GM10266 (cell line): Measurements from ENCODE around the gene IGSF22.

ENCODE experiments used
- DNase-seq: peaks from one replicate; pipeline ENCODE4 v3.0.0; 2012; ENCODE audit errors: extremely low spot score
- TF ChIP-seq, protein P1 (sequence below): IDR thresholded peaks from 2 replicates; pipeline ENCODE4 v1.5.1; 2012; ENCODE audit warnings: mild to moderate bottlenecking, low read depth; ENCODE audit not compliant: control insufficient read depth, insufficient read depth; ENCODE audit errors: missing control alignments

The IGSF22 gene

DNA sequence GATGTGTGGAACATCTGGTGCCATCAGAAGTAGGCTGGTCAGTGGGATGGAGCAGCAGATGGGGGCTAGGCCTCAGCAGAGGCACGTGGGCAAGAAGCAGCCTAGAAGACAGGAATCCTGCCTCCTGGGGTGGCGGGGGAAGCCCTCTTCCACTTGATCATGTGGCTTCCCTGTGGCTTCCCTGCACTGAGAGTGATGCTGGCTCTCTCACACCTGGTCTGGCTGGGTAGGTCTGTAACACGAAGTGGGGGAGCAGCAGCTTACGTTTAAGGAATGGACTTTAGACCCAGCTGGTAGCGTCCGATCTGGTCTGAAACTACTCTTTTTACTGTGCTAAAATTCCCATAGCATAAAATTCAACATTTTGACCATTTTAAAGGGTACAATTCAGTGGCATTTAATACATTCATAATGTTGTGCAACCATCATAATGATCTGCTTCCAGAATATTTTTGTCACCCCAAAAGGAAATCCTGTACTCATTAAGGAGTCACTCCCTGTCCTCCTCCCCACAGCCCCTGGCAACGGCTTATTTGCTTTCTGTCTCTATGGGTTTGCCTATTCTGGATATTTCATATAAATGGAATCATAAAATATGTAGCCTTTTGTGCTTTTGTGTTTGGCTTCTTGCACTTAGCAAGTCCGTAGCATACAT lies 43.9 kb upstream of the IGSF22 start:
- TF ChIP-seq, protein P1, sequence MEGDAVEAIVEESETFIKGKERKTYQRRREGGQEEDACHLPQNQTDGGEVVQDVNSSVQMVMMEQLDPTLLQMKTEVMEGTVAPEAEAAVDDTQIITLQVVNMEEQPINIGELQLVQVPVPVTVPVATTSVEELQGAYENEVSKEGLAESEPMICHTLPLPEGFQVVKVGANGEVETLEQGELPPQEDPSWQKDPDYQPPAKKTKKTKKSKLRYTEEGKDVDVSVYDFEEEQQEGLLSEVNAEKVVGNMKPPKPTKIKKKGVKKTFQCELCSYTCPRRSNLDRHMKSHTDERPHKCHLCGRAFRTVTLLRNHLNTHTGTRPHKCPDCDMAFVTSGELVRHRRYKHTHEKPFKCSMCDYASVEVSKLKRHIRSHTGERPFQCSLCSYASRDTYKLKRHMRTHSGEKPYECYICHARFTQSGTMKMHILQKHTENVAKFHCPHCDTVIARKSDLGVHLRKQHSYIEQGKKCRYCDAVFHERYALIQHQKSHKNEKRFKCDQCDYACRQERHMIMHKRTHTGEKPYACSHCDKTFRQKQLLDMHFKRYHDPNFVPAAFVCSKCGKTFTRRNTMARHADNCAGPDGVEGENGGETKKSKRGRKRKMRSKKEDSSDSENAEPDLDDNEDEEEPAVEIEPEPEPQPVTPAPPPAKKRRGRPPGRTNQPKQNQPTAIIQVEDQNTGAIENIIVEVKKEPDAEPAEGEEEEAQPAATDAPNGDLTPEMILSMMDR = no peak

DNA sequence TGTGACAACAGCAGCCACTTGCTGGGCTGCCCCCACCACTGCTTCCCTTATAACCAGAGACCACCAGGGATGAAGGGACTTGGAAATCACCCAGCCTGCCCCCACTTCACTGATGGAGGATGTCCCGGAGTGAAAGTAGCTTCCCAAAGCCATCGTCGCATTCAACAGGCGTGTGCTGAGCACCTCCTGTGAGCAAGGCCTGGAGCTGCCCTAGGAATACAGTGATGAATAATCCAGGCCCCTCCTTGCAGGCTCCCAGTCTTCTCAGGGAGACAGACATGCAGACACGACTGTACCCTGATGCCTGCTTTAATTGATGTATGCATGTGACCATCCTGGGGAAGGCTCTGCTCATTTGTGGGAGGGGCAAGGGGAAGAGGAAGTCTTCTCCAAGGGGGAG lies 43.0 kb upstream of the IGSF22 start:
- no peak for DNase-seq
- TF ChIP-seq, protein P1 = no peak

More for the DNA sequence above, 43.9 kb upstream of the IGSF22 start:
- DNase-seq = no peak

DNA sequence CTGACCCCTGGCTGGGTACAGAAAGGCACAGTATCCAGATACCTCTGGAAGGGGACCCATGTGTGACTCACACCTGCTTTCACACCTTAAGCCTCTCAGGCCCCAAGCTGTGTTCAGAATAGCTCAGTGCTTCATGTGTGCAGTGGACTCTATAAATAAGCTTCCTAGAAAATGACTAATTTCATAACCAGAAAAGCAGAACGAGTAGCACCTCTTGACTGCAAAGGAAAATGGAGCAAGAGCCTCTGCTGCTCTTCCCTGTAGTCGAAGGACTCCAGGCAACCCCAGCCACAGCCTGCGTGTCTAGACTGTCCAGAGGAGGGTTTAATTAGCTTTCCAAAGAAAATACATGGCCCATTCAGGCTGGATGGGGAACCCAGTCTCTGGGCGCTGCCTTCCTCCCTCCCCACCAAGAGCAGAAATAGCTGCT lies 42.5 kb upstream of the IGSF22 start:
- DNase-seq = peak; percentile 60
- TF ChIP-seq, protein P1 = no peak

DNA sequence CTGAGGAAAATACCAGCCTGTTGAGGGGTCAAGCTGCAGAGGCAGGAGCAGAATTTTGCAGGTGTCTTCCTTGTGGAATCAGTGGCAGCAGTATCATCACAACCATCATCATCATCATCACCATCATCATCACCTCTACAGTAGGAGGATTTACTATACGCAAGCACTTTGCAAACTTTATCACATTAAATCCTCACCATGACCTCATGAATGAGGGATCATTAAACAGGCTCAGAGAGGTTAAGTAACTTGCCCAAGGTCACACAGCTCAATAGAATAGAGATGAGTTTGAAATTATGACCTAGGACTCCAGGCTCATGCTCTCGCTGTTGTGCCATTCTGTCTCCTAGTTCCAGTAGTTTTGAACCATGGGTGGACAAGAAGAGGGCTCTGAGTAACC lies 40.0 kb upstream of the IGSF22 start:
- no peak for DNase-seq
- TF ChIP-seq, protein P1 = no peak

DNA sequence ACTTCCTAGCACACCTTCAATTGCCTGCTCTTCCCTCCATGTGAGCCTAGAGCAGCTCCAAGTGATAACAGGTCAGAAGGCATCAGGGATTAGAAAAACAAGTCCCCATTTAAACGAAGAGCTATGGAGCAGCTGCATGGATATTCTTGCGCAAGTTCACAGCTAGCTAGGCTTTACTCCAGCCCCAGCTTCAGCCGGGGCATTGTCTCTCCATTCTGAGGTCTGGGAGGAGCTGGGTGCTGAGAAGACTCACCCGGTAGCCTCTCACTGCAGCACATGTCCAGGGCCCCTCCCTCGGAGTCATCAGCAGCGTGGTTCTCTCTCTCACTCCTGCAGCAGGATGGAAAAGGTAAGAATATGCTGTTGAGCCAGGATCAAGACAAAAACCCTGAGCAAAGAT lies 39.6 kb upstream of the IGSF22 start:
- DNase-seq = no peak
- TF ChIP-seq, protein P1 = no peak

DNA sequence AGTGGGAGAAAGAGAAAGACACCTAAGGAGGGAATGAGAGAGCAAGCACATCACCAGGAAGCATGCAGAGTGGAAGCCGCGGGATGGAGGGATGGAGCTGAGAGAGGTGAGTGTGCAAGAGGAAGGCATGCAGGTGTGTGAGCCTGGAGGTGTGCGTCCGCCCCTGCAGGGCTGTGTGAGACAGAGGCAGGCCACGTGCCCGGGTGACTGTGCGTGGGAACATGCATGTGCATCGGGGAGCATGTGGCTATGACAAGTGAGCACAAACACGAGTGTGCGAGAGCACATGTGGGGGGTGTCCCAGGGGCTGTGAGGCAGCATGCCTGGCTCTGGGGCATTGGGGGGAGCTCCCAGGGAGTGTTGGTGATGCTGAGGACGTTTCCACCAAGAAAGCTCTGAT lies 35.8 kb upstream of the IGSF22 start:
- no peak for DNase-seq
- TF ChIP-seq, protein P1 = no peak

DNA sequence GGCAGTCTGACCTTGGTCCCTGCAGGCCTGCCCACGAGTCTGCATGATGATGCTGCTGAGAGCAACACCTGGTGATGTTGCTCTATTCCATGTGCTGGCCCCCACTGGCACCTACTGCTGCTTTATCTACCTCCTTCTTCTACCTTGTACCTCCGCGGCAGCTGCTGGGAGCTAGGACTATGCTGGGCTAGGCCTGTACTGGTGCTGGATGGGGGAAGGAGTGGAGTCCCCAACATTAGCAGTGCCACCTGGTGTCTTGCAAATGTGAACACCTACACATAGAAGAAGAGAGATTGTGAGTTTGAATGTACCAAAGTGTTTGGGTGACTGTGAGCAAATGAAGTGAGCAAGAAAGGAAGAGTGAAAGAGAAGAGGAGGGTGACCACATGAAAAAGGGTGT lies 35.2 kb upstream of the IGSF22 start:
- TF ChIP-seq, protein P1 = no peak
- DNase-seq = no peak
